MM.1S (cell line): ENCODE results near the gene RPL32.
A peak's percentile ranks its signal among the peaks of the same experiment; 100 is the strongest.
"Not testable (repeated sequence)": the region's sequence is repeated elsewhere in the genome, so short reads cannot be mapped to it uniquely, and the experiment has no call there.

ENCODE experiments used
- DNase-seq: peaks from one replicate; pipeline ENCODE4 v3.0.0-alpha.2; 2015
- H2AFZ ChIP-seq: fragments of 300-600 bp; sonication (generic); 2 replicates; pipeline ENCODE4 v1.6.0; 2016; ENCODE audit warnings: antibody characterized with exemption, low read length
- H3F3A ChIP-seq: fragments of 300-600 bp; sonication (generic); 2 replicates; pipeline ENCODE4 v1.6.1; 2016; ENCODE audit warnings: mild to moderate bottlenecking, antibody characterized with exemption, low read length, moderate library complexity, mixed read lengths; ENCODE audit not compliant: insufficient read depth
- H3K27ac ChIP-seq: fragments of 300-600 bp; sonication (generic); 2 replicates; pipeline ENCODE4 v1.5.1; 2016; ENCODE audit warnings: mild to moderate bottlenecking, low read length
- H3K27me3 ChIP-seq: fragments of 300-600 bp; sonication (generic); replicated peaks from 2 replicates; pipeline ENCODE4 v1.6.0; 2016; ENCODE audit warnings: low read length; ENCODE audit not compliant: insufficient read depth
- H3K36me3 ChIP-seq: fragments of 300-600 bp; sonication (generic); replicated peaks from 2 replicates; pipeline ENCODE4 v1.6.1; 2016; ENCODE audit warnings: mild to moderate bottlenecking, low read length, mixed read lengths; ENCODE audit not compliant: insufficient read depth
- H3K4me1 ChIP-seq: fragments of 300-600 bp; sonication (generic); 2 replicates; pipeline ENCODE4 v1.6.1; 2016; ENCODE audit warnings: low read length, mixed read lengths
- H3K4me2 ChIP-seq: fragments of 300-600 bp; sonication (generic); 2 replicates; pipeline ENCODE4 v1.6.0; 2016; ENCODE audit warnings: low read depth, low read length
- H3K4me3 ChIP-seq: fragments of 300-600 bp; sonication (generic); 2 replicates; pipeline ENCODE4 v1.5.1; 2016; ENCODE audit warnings: low read length, mixed read lengths
- H3K79me2 ChIP-seq: fragments of 300-600 bp; sonication (generic); 2 replicates; pipeline ENCODE4 v1.6.1; 2016; ENCODE audit warnings: mixed run types, low read length, mixed read lengths
- H3K9ac ChIP-seq: fragments of 300-600 bp; sonication (generic); 2 replicates; pipeline ENCODE4 v1.6.1; 2016; ENCODE audit warnings: low read length, mixed read lengths
- H3K9me2 ChIP-seq: fragments of 300-600 bp; sonication (generic); replicated peaks from 2 replicates; pipeline ENCODE4 v1.6.1; 2016; ENCODE audit warnings: mild to moderate bottlenecking, low read length, mixed read lengths; ENCODE audit not compliant: insufficient read depth
- H3K9me3 ChIP-seq: fragments of 300-600 bp; sonication (generic); replicated peaks from 2 replicates; pipeline ENCODE4 v1.6.1; 2016; ENCODE audit warnings: mild to moderate bottlenecking, low read length, mixed read lengths; ENCODE audit not compliant: insufficient read depth
- H4K20me1 ChIP-seq: fragments of 300-600 bp; sonication (generic); 2 replicates; pipeline ENCODE4 v1.6.1; 2016; ENCODE audit warnings: mild to moderate bottlenecking, low read length, moderate library complexity, mixed read lengths; ENCODE audit not compliant: insufficient read depth
- CTCF ChIP-seq: fragments of 300-600 bp; sonication (generic); IDR thresholded peaks from 2 replicates; pipeline ENCODE4 v1.5.1; 2016; ENCODE audit warnings: antibody characterized with exemption, low read length, mixed read lengths
- EZH2 ChIP-seq: fragments of 300-600 bp; sonication (generic); optimal IDR thresholded peaks from 2 replicates; pipeline ENCODE3; 2017; ENCODE audit warnings: low read depth, mild to moderate bottlenecking, antibody characterized with exemption, low read length, mixed read lengths
- EZH2phosphoT487 ChIP-seq: fragments of 300-600 bp; sonication (generic); IDR thresholded peaks from 2 replicates; pipeline ENCODE4 v1.6.1; 2018; ENCODE audit warnings: antibody characterized with exemption, low read length

RPL32 gene

GRCh38 chr3:12841970-12842328 lies 584 bp upstream of the RPL32 start:
- Histone ChIP-seq H3K9ac (peak overlapping the region; percentile 95; the same call in 1 of the 2 replicates), H3K4me1 (peaks cover 19% of the 10 kb centered on the region; the same call in 1 of the 2 replicates), H2AFZ (peak overlapping the region; percentile 90)

GRCh38 chr3:12840591-12841148 lies 695 bp downstream of the RPL32 start:
- Histone ChIP-seq H3K9me2 (no peaks in the 10 kb centered on the region), H3K4me3 (peak overlapping the region; percentile 93), H3K79me2 (peaks cover 56% of the 10 kb centered on the region), H3K36me3 (peaks cover 22% of the 10 kb centered on the region; the same call in 1 of the 2 replicates), H3K27me3 (no peaks in the 10 kb centered on the region), H3K27ac (peak overlapping the region; percentile 72; the same call in 1 of the 2 replicates), H3K9me3 (no peaks in the 10 kb centered on the region), H3K9ac (peak overlapping the region; percentile 95), H3F3A (peaks cover 9% of the 10 kb centered on the region; the same call in 1 of the 2 replicates), H3K4me1 (peaks cover 19% of the 10 kb centered on the region; the same call in 1 of the 2 replicates), H2AFZ (no peak overlapping the region), H4K20me1 (peaks cover 35% of the 10 kb centered on the region), H3K4me2 (peak overlapping the region; percentile 58)
- TF ChIP-seq EZH2phosphoT487 (no peak), EZH2 (no peak), CTCF (no peak)
- no peak for DNase-seq

More at GRCh38 chr3:12841970-12842328, 584 bp upstream of the RPL32 start:
- Histone ChIP-seq H3F3A (peaks cover 5% of the 10 kb centered on the region; the same call in 1 of the 2 replicates), H3K27ac (peak overlapping the region; percentile 72; the same call in 1 of the 2 replicates), H3K79me2 (peaks cover 44% of the 10 kb centered on the region), H4K20me1 (peaks cover 27% of the 10 kb centered on the region), H3K4me3 (peak overlapping the region; percentile 93), H3K9me3 (no peaks in the 10 kb centered on the region), H3K9me2 (no peaks in the 10 kb centered on the region), H3K4me2 (peak overlapping the region; percentile 58), H3K27me3 (no peaks in the 10 kb centered on the region), H3K36me3 (peaks cover 11% of the 10 kb centered on the region; the same call in 1 of the 2 replicates)
- no peak for DNase-seq
- TF ChIP-seq EZH2phosphoT487 (no peak), EZH2 (no peak), CTCF (no peak)

GRCh38 chr3:12840148-12840547 lies 1.2 kb downstream of the RPL32 start:
- H3K9ac ChIP-seq: peak overlapping the region; percentile 95
- peaks cover 14% of the 10 kb centered on the region for H3F3A ChIP-seq
- H3K27me3 ChIP-seq, H3K9me3 ChIP-seq, DNase-seq, H3K9me2 ChIP-seq, H2AFZ ChIP-seq, H3K27ac ChIP-seq: not testable (repeated sequence)
- peaks cover 57% of the 10 kb centered on the region for H3K79me2 ChIP-seq
- peaks cover 35% of the 10 kb centered on the region for H4K20me1 ChIP-seq
- H3K4me3 ChIP-seq: peak overlapping the region; percentile 93
- H3K36me3 ChIP-seq: peaks cover 27% of the 10 kb centered on the region
- H3K4me2 ChIP-seq: peak overlapping the region; percentile 58
- peaks cover 19% of the 10 kb centered on the region; the same call in 1 of the 2 replicates for H3K4me1 ChIP-seq
